KMS-11 (cell line): ENCODE measurements around the gene GLA.

Experiments
- H2AFZ ChIP-seq: fragments of 200-600 bp; sonication (generic); 2 replicates; pipeline ENCODE4 v1.6.1; 2016; ENCODE audit warnings: antibody characterized with exemption, mixed run types, low read depth
- H3K27ac ChIP-seq: fragments of 200-600 bp; sonication (generic); 2 replicates; pipeline ENCODE4 v1.6.1; 2016; ENCODE audit warnings: mild to moderate bottlenecking, mixed run types
- H3K27me3 ChIP-seq: fragments of 200-600 bp; sonication (generic); 2 replicates; pipeline ENCODE4 v1.6.1; 2017; ENCODE audit warnings: mild to moderate bottlenecking, low read depth, mixed run types, moderate library complexity; ENCODE audit not compliant: insufficient read depth
- H3K36me3 ChIP-seq: fragments of 200-600 bp; sonication (generic); 2 replicates; pipeline ENCODE4 v1.6.1; 2017; ENCODE audit warnings: mild to moderate bottlenecking, mixed run types; ENCODE audit not compliant: insufficient read depth
- H3K4me1 ChIP-seq: fragments of 200-600 bp; sonication (generic); 2 replicates; pipeline ENCODE4 v1.6.1; 2016; ENCODE audit warnings: mild to moderate bottlenecking, low read depth, mixed run types; ENCODE audit not compliant: poor library complexity, severe bottlenecking
- H3K4me2 ChIP-seq: fragments of 200-600 bp; sonication (generic); 2 replicates; pipeline ENCODE4 v1.7.0; 2016; ENCODE audit warnings: mild to moderate bottlenecking, mixed run types
- H3K4me3 ChIP-seq: fragments of 200-600 bp; sonication (generic); IDR thresholded peaks from 2 replicates; pipeline ENCODE4 v1.6.1; 2017; ENCODE audit warnings: low read depth, low read length, mixed read lengths; ENCODE audit not compliant: insufficient read depth
- H3K79me2 ChIP-seq: fragments of 200-600 bp; sonication (generic); 2 replicates; pipeline ENCODE4 v1.6.1; 2016; ENCODE audit warnings: low read depth, mixed run types; ENCODE audit not compliant: insufficient read depth
- H3K9ac ChIP-seq: fragments of 200-600 bp; sonication (generic); 2 replicates; pipeline ENCODE4 v1.6.1; 2016; ENCODE audit warnings: mild to moderate bottlenecking, mixed run types
- H4K20me1 ChIP-seq: fragments of 200-600 bp; sonication (generic); 2 replicates; pipeline ENCODE4 v1.6.1; 2016; ENCODE audit warnings: mild to moderate bottlenecking, mixed run types; ENCODE audit not compliant: insufficient read depth
- TF ChIP-seq, protein P1 (sequence below): fragments of 200-600 bp; sonication (generic); conservative IDR thresholded peaks from 2 replicates; pipeline ENCODE4 v1.6.1; 2017; ENCODE audit warnings: low read depth, mild to moderate bottlenecking, antibody characterized with exemption, low read length, moderate library complexity, mixed read lengths

The GLA gene

DNA sequence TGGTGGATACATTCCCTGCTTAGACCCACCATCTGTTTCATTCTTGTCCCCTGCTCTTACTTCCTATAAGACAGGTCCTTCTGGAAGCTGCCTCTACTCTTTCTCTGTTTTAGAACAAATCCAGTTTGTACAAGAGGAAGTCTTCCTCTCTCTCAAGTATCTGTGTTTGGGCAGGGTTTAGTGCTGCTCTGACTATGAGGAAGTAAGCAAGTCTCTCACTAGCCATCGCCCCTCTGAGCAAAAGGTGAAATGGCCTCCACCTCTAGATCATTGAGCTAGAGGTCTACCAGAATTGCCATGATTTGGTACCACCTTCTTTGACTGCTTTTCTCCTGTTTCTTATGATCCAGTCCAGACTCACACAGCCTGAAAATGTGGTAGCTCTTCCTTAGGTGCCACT lies 30.2 kb downstream of the GLA start:
- no peak overlapping the region for H3K27ac ChIP-seq
- TF ChIP-seq, protein P1, sequence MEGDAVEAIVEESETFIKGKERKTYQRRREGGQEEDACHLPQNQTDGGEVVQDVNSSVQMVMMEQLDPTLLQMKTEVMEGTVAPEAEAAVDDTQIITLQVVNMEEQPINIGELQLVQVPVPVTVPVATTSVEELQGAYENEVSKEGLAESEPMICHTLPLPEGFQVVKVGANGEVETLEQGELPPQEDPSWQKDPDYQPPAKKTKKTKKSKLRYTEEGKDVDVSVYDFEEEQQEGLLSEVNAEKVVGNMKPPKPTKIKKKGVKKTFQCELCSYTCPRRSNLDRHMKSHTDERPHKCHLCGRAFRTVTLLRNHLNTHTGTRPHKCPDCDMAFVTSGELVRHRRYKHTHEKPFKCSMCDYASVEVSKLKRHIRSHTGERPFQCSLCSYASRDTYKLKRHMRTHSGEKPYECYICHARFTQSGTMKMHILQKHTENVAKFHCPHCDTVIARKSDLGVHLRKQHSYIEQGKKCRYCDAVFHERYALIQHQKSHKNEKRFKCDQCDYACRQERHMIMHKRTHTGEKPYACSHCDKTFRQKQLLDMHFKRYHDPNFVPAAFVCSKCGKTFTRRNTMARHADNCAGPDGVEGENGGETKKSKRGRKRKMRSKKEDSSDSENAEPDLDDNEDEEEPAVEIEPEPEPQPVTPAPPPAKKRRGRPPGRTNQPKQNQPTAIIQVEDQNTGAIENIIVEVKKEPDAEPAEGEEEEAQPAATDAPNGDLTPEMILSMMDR = no peak
- H3K9ac ChIP-seq = no peak overlapping the region
- peaks cover under 1% of the 10 kb centered on the region for H3K4me1 ChIP-seq
- no peak overlapping the region for H3K4me3 ChIP-seq
- H3K79me2 ChIP-seq = no peaks in the 10 kb centered on the region
- H2AFZ ChIP-seq = no peak overlapping the region
- no peaks in the 10 kb centered on the region for H4K20me1 ChIP-seq
- H3K36me3 ChIP-seq = no peaks in the 10 kb centered on the region
- H3K4me2 ChIP-seq = no peak overlapping the region
- no peaks in the 10 kb centered on the region for H3K27me3 ChIP-seq

DNA sequence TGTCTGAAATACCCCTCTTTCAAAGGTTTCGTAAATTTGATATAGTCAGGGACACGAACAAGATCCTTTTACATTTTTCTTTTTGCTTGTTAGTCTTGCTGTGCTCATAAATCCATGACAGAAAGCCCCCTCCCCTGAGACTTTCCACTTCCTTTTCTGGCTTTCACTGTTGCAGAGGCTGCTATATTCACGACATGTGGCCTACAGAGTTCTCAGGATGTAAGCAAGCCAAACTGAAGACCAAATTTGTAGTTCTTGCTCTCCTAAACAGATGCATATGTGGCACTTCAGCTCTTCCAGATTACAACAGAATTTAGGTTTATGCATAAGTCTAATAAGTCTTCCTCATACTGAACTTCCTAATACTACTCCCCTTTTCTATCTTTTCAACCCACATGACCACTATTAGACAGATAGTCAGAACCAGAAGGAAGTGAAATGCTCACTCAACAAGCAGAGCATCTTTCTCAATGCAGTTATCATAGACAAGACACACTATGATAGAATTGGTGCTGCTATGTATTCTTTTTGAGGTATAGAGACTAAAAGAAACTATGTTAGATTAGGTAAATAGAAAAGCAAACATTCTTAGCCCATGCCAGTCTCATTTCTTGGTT lies 36.7 kb downstream of the GLA start:
- Histone ChIP-seq H3K4me3 (no peak overlapping the region), H2AFZ (no peak overlapping the region), H3K27ac (no peak overlapping the region), H3K36me3 (no peaks in the 10 kb centered on the region), H3K4me2 (no peak overlapping the region), H3K79me2 (no peaks in the 10 kb centered on the region), H3K4me1 (no peaks in the 10 kb centered on the region), H3K27me3 (no peaks in the 10 kb centered on the region), H3K9ac (no peak overlapping the region), H4K20me1 (no peaks in the 10 kb centered on the region)
- TF ChIP-seq, protein P1 = no peak

DNA sequence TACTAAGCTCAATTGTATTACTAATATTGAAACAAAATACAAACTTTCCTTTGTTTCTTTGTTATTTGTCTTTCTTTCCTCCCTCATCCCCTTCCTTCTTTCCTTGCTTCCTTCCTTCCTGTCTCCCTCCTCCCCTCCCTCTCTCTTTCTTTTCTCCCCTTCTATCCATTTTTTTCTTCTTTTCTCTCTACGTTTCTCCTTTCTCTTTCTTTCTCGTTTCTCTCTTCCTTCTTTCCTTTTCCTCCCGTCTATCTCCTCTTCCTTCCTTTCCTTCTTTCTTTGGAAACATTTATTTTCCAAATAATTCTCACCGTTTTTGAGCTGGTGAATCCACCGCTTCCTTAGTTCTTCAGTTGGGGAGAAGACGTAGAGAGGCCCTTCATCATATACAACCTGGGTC lies 38.0 kb downstream of the GLA start:
- H3K79me2 ChIP-seq = no peaks in the 10 kb centered on the region
- H3K4me1 ChIP-seq = no peaks in the 10 kb centered on the region
- no peaks in the 10 kb centered on the region for H3K27me3 ChIP-seq
- H3K4me2 ChIP-seq = no peak overlapping the region
- H4K20me1 ChIP-seq = no peaks in the 10 kb centered on the region
- no peak overlapping the region for H3K4me3 ChIP-seq
- no peak overlapping the region for H3K9ac ChIP-seq
- no peaks in the 10 kb centered on the region for H3K36me3 ChIP-seq
- TF ChIP-seq, protein P1 = no peak
- no peak overlapping the region for H2AFZ ChIP-seq
- no peak overlapping the region for H3K27ac ChIP-seq

DNA sequence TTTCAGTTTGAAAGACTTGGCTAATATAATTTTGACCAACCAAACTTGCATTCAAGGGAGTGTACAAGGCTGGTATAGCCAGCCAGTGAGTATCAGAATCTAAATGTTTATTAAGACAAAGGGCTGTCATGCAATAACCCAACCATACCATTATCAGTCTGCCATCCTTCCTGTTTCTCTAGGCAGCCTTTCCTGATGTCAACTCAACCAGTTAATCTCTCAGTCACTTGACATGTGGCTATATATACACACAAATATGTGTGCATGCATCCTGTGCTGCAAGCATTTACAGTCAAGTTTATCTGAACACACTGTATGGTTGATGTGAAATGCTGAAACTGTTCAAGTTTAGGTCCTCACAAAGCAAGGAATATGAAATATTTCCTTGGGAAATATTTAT lies 38.9 kb downstream of the GLA start:
- H4K20me1 ChIP-seq = no peaks in the 10 kb centered on the region
- no peaks in the 10 kb centered on the region for H3K27me3 ChIP-seq

More for the DNA sequence above, 38.9 kb downstream of the GLA start:
- Histone ChIP-seq H3K27ac (no peak overlapping the region), H3K4me2 (no peak overlapping the region), H3K36me3 (no peaks in the 10 kb centered on the region), H3K4me3 (no peak overlapping the region), H3K4me1 (no peaks in the 10 kb centered on the region), H2AFZ (no peak overlapping the region), H3K9ac (no peak overlapping the region), H3K79me2 (no peaks in the 10 kb centered on the region)
- TF ChIP-seq, protein P1 = no peak
